HL-60 (cell line): ENCODE measurements around the gene RPL22.

ENCODE experiments used
- DNase-seq, 2 experiments: peaks; one replicate each; pipeline ENCODE4 v3.0.0-alpha.2; 2010 to 2020; ENCODE audit warnings: low read depth in 1 of 2, low spot score in 1 of 2
- H3K27ac ChIP-seq: fragments of 250-450 bp; sonication (Bioruptor Pico); replicated peaks from 2 replicates; pipeline ENCODE4 v1.5.1; 2020; ENCODE audit warnings: mild to moderate bottlenecking, moderate library complexity
- H3K27me3 ChIP-seq: fragments of 250-450 bp; sonication (Bioruptor Pico); 2 replicates; pipeline ENCODE4 v1.5.1; 2021; ENCODE audit warnings: mild to moderate bottlenecking, moderate library complexity; ENCODE audit not compliant: insufficient read depth, poor library complexity, severe bottlenecking
- H3K4me3 ChIP-seq: replicated peaks from 2 replicates; pipeline ENCODE4 v1.5.1; 2011; ENCODE audit warnings: mild to moderate bottlenecking, control low read depth, low read length; ENCODE audit not compliant: insufficient read depth
- CTCF ChIP-seq: IDR thresholded peaks from one replicate; pipeline ENCODE4 v1.5.1; 2011; ENCODE audit warnings: low read length, control low read depth, inconsistent platforms; ENCODE audit not compliant: insufficient read depth
- GABPA ChIP-seq: IDR thresholded peaks from 2 replicates; pipeline ENCODE4 v1.6.1; 2012; ENCODE audit warnings: low read depth
- POLR2AphosphoS5 ChIP-seq: IDR thresholded peaks from 2 replicates; pipeline ENCODE4 v1.6.1; 2012; ENCODE audit warnings: low read depth
- REST ChIP-seq: IDR thresholded peaks from 2 replicates; pipeline ENCODE4 v1.6.1; 2012; ENCODE audit warnings: low read depth; ENCODE audit not compliant: insufficient replicate concordance
- SPI1 ChIP-seq: IDR thresholded peaks from 2 replicates; pipeline ENCODE4 v1.6.1; 2012; ENCODE audit warnings: low read depth, mild to moderate bottlenecking, borderline replicate concordance

Gene RPL22

GRCh38 chr1:6244401-6245049 lies 45.1 kb upstream of the RPL22 start:
- no peak overlapping the region for H3K4me3 ChIP-seq
- H3K27ac ChIP-seq = no peak overlapping the region
- no peak for DNase-seq
- peaks cover 59% of the 10 kb centered on the region for H3K27me3 ChIP-seq
- TF ChIP-seq GABPA (no peak), CTCF (no peak), POLR2AphosphoS5 (no peak), REST (no peak), SPI1 (no peak)

GRCh38 chr1:6243993-6244392 lies 44.6 kb upstream of the RPL22 start, which contains the start of gene HES3:
Gene HES3, plus strand, starts transcription at chr1:6244179. Its CDS starts 187 bp downstream, at chr1:6244366.
- H3K4me3 ChIP-seq = no peak within 1 kb of the TSS
- TF ChIP-seq GABPA (no peak), CTCF (no peak), SPI1 (no peak), POLR2AphosphoS5 (no peak), REST (no peak)
- no peak within 1 kb of the TSS for H3K27ac ChIP-seq
- peaks cover 57% of the 10 kb centered on the region for H3K27me3 ChIP-seq
- DNase-seq = no peak

- Histone ChIP-seq H3K27me3 (peaks cover 52% of the 10 kb centered on the region), H3K4me3 (no peak overlapping the region), H3K27ac (no peak overlapping the region)
- TF ChIP-seq REST (no peak), POLR2AphosphoS5 (no peak), CTCF (no peak), GABPA (no peak), SPI1 (no peak)
- DNase-seq = no peak
Observed at GRCh38 chr1:6243053-6243834, 43.8 kb upstream of the RPL22 start.
